ENCODE data around the gene MRPL58.
A peak's percentile ranks its signal among the peaks of the same experiment; 100 is the strongest.

DNA sequence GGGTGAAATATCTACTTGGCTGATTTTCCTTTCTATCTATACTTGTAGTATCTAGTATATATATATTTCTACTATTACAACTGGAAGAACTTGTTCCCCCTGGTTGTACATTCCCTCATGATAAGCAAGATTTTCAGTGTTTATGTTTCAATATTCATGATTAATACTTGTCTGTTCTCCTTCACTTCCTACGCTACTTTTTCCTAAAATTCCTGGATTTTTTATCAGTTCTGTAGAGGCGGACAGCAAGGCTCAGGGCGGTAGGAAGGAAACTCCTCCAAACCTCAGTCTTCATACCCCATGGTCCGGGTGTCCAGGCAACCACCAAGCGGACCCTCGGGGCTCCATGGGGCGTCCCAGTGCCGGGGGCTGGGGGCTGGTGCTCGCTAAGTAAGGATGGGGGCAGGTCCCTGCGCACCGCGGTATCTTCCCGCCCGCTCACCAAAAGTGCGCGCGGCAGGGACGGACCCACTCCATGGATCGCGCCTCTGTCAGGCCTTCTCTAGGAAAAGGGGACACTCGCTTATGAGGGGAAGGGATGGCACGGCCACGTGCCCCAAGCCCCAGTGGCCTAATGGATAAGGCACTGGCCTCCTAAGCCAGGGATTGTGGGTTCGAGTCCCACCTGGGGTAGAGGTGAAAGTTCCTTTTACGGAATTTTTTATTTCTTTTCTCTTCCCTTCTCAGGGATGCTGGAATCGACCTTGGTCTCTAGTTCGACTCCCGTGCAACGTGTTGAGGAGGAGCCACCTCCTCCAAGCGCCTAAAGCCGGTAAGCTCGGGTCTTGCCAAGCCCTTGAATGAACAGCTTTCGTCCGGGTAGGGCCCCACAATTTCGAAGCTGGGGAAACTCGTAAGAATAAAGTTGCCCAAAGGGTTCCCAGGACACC lies 21.1 kb downstream of the MRPL58 start:
- TF ChIP-seq, protein P1, sequence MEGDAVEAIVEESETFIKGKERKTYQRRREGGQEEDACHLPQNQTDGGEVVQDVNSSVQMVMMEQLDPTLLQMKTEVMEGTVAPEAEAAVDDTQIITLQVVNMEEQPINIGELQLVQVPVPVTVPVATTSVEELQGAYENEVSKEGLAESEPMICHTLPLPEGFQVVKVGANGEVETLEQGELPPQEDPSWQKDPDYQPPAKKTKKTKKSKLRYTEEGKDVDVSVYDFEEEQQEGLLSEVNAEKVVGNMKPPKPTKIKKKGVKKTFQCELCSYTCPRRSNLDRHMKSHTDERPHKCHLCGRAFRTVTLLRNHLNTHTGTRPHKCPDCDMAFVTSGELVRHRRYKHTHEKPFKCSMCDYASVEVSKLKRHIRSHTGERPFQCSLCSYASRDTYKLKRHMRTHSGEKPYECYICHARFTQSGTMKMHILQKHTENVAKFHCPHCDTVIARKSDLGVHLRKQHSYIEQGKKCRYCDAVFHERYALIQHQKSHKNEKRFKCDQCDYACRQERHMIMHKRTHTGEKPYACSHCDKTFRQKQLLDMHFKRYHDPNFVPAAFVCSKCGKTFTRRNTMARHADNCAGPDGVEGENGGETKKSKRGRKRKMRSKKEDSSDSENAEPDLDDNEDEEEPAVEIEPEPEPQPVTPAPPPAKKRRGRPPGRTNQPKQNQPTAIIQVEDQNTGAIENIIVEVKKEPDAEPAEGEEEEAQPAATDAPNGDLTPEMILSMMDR (IDR thresholded peaks at IDR 0.05 in 8 of 11, conservative IDR thresholded peaks at IDR 0.05 in 3 of 11) = peak in 1 of 11 experiments; percentile 13
- TF ChIP-seq POLR2AphosphoS5 (IDR thresholded peaks at IDR 0.05) = peak; percentile 38 to 60 (median 46)
